Neural progenitor cell (in vitro differentiated cells): ENCODE measurements around the gene SCIN. TPM values are rescaled to one million over a fixed set of nuclear protein-coding genes. Genes with fewer than 3 reads are reported as not detected.
"Not testable (repeated sequence)": the region's sequence is repeated elsewhere in the genome, so short reads cannot be mapped to it uniquely, and the experiment has no call there.

Source experiments
- DNase-seq: peaks from one replicate; pipeline ENCODE4 v3.0.0-alpha.2; 2016; ENCODE audit warnings: low spot score
- H2AFZ ChIP-seq: fragments of 200-600 bp; sonication (generic); replicated peaks from 2 replicates; pipeline ENCODE4 v1.6.1; 2016; ENCODE audit warnings: antibody characterized with exemption
- H3F3A ChIP-seq: fragments of 200-600 bp; sonication (generic); 2 replicates; pipeline ENCODE4 v1.6.1; 2016; ENCODE audit warnings: antibody characterized with exemption, low read depth
- H3K27ac ChIP-seq: fragments of 200-600 bp; sonication (generic); 2 replicates; pipeline ENCODE4 v1.5.1; 2016; ENCODE audit warnings: mild to moderate bottlenecking
- H3K27me3 ChIP-seq: fragments of 200-600 bp; sonication (generic); 2 replicates; pipeline ENCODE4 v1.6.1; 2016; ENCODE audit warnings: mild to moderate bottlenecking, moderate library complexity
- H3K36me3 ChIP-seq: fragments of 200-600 bp; sonication (generic); 2 replicates; pipeline ENCODE4 v1.5.1; 2016
- H3K4me1 ChIP-seq: fragments of 200-600 bp; sonication (generic); 2 replicates; pipeline ENCODE4 v1.6.1; 2016; ENCODE audit warnings: mixed run types
- H3K4me2 ChIP-seq: fragments of 200-600 bp; sonication (generic); 2 replicates; pipeline ENCODE4 v1.6.1; 2016
- H3K4me3 ChIP-seq: fragments of 200-600 bp; sonication (generic); 2 replicates; pipeline ENCODE4 v1.5.1; 2016
- H3K79me2 ChIP-seq: fragments of 200-600 bp; sonication (generic); 2 replicates; pipeline ENCODE4 v1.6.1; 2016; ENCODE audit warnings: low read depth
- H3K9ac ChIP-seq: fragments of 200-600 bp; sonication (generic); 2 replicates; pipeline ENCODE4 v1.6.1; 2016
- H3K9me3 ChIP-seq: fragments of 200-600 bp; sonication (generic); 2 replicates; pipeline ENCODE4 v1.5.1; 2016; ENCODE audit warnings: low read depth
- H4K20me1 ChIP-seq: fragments of 200-600 bp; sonication (generic); 2 replicates; pipeline ENCODE4 v1.6.1; 2016; ENCODE audit warnings: low read depth
- H3K27ac Mint-ChIP-seq: 3 replicates; pipeline ENCODE4 v1.8.0; 2021; ENCODE audit warnings: mixed read lengths
- H3K27me3 Mint-ChIP-seq: 2 replicates; pipeline ENCODE4 v1.8.0; 2022; ENCODE audit warnings: low read depth, mild to moderate bottlenecking, inconsistent platforms, moderate library complexity, mixed read lengths; ENCODE audit not compliant: insufficient read depth
- H3K36me3 Mint-ChIP-seq: 3 replicates; pipeline ENCODE4 v1.8.0; 2021; ENCODE audit warnings: mixed read lengths
- H3K4me1 Mint-ChIP-seq: 3 replicates; pipeline ENCODE4 v1.8.0; 2021; ENCODE audit warnings: mixed read lengths
- H3K4me3 Mint-ChIP-seq: 3 replicates; pipeline ENCODE4 v1.8.0; 2021; ENCODE audit warnings: mild to moderate bottlenecking, moderate library complexity, mixed read lengths
- H3K9me3 Mint-ChIP-seq: 3 replicates; pipeline ENCODE4 v1.8.0; 2020; ENCODE audit warnings: mixed read lengths
- CTCF ChIP-seq: fragments of 200-600 bp; sonication (generic); IDR thresholded peaks from 2 replicates; pipeline ENCODE4 v1.5.1; 2017; ENCODE audit warnings: antibody characterized with exemption, mild to moderate bottlenecking
- EZH2 ChIP-seq: fragments of 200-600 bp; sonication (generic); IDR thresholded peaks from 2 replicates; pipeline ENCODE4 v1.6.1; 2017; ENCODE audit warnings: antibody characterized with exemption, mild to moderate bottlenecking, moderate library complexity
- EZH2phosphoT487 ChIP-seq: fragments of 200-600 bp; sonication (generic); IDR thresholded peaks from 2 replicates; pipeline ENCODE4 v1.6.1; 2017; ENCODE audit warnings: antibody characterized with exemption
- total RNA-seq: library from RNA; depleted of rRNA; stranded (reverse); fragments of >200 nt; gene quantifications from 2 replicates; pipeline ENCODE4 v1.2.3, GENCODE V29; 2015; ENCODE audit warnings: low replicate concordance

The SCIN gene
- total RNA-seq, 1 donor from 2014 or later: not detected

- no peaks in the 10 kb centered on the region for H3K27me3 ChIP-seq
- H3K4me3 ChIP-seq: no peak overlapping the region
- no peaks in the 10 kb centered on the region for H4K20me1 ChIP-seq
- no peaks in the 10 kb centered on the region for H3K4me1 ChIP-seq
- H2AFZ ChIP-seq: no peak overlapping the region
- Mint-ChIP-seq H3K4me1 (peaks cover 15% of the 10 kb centered on the region), H3K27ac (no peak overlapping the region), H3K4me3 (no peak overlapping the region), H3K27me3 (no peaks in the 10 kb centered on the region), H3K36me3 (no peaks in the 10 kb centered on the region), H3K9me3 (no peaks in the 10 kb centered on the region)
- H3F3A ChIP-seq: no peaks in the 10 kb centered on the region
- DNase-seq: no peak
- no peak overlapping the region for H3K9ac ChIP-seq
- H3K27ac ChIP-seq: no peak overlapping the region
- H3K79me2 ChIP-seq: no peaks in the 10 kb centered on the region
- TF ChIP-seq EZH2: no peak
- TF ChIP-seq EZH2phosphoT487: no peak
- no peak for TF ChIP-seq CTCF
- no peak overlapping the region for H3K4me2 ChIP-seq
- no peaks in the 10 kb centered on the region for H3K9me3 ChIP-seq
- no peaks in the 10 kb centered on the region for H3K36me3 ChIP-seq
Measured at GRCh38 chr7:12643644-12644043, 73.1 kb downstream of the SCIN start.

- not testable (repeated sequence) for H3K4me1 Mint-ChIP-seq, DNase-seq, H3K27me3 ChIP-seq, H3K4me3 ChIP-seq, H2AFZ ChIP-seq, H3K4me3 Mint-ChIP-seq, H3K9me3 Mint-ChIP-seq, H3K9me3 ChIP-seq, H3K36me3 ChIP-seq, H3K27ac ChIP-seq, H3K36me3 Mint-ChIP-seq, H3K79me2 ChIP-seq, H3K4me1 ChIP-seq, H3K27ac Mint-ChIP-seq, H3F3A ChIP-seq, H3K9ac ChIP-seq, H3K27me3 Mint-ChIP-seq, H4K20me1 ChIP-seq, H3K4me2 ChIP-seq
Measured at GRCh38 chr7:12645212-12645611, 74.7 kb downstream of the SCIN start.

- Histone ChIP-seq H3K9ac (no peak overlapping the region), H3F3A (no peaks in the 10 kb centered on the region), H3K79me2 (no peaks in the 10 kb centered on the region), H3K9me3 (no peaks in the 10 kb centered on the region), H3K4me2 (no peak overlapping the region), H2AFZ (peak overlapping the region; percentile 77), H3K27me3 (no peaks in the 10 kb centered on the region), H3K27ac (no peak overlapping the region), H4K20me1 (no peaks in the 10 kb centered on the region), H3K4me3 (no peak overlapping the region), H3K4me1 (no peaks in the 10 kb centered on the region), H3K36me3 (no peaks in the 10 kb centered on the region)
- no peaks in the 10 kb centered on the region for H3K4me1 Mint-ChIP-seq
- no peak for TF ChIP-seq EZH2phosphoT487
- no peak for TF ChIP-seq EZH2
- TF ChIP-seq CTCF: no peak
- no peak overlapping the region for H3K27ac Mint-ChIP-seq
- no peaks in the 10 kb centered on the region for H3K36me3 Mint-ChIP-seq
- H3K9me3 Mint-ChIP-seq: no peaks in the 10 kb centered on the region
- no peak overlapping the region for H3K4me3 Mint-ChIP-seq
- peak; percentile 16 for DNase-seq
- H3K27me3 Mint-ChIP-seq: no peaks in the 10 kb centered on the region
Measured at GRCh38 chr7:12646139-12646538, 75.6 kb downstream of the SCIN start.

- no peak for TF ChIP-seq EZH2phosphoT487
- Histone ChIP-seq H3K79me2 (no peaks in the 10 kb centered on the region), H3K27ac (no peak overlapping the region), H3K27me3 (no peaks in the 10 kb centered on the region), H4K20me1 (no peaks in the 10 kb centered on the region), H3F3A (no peaks in the 10 kb centered on the region), H3K36me3 (no peaks in the 10 kb centered on the region), H3K4me1 (no peaks in the 10 kb centered on the region), H3K4me3 (no peak overlapping the region), H3K4me2 (no peak overlapping the region), H3K9ac (no peak overlapping the region), H2AFZ (no peak overlapping the region), H3K9me3 (no peaks in the 10 kb centered on the region)
- no peaks in the 10 kb centered on the region for H3K27me3 Mint-ChIP-seq
- H3K9me3 Mint-ChIP-seq: no peaks in the 10 kb centered on the region
- no peak for DNase-seq
- no peaks in the 10 kb centered on the region for H3K36me3 Mint-ChIP-seq
- H3K27ac Mint-ChIP-seq: no peak overlapping the region
- no peak overlapping the region for H3K4me3 Mint-ChIP-seq
- H3K4me1 Mint-ChIP-seq: no peaks in the 10 kb centered on the region
Measured at GRCh38 chr7:12647364-12648219, 77.1 kb downstream of the SCIN start.
